Activated B cell treated with CpG ODN at 0.5 μM for 24 hours (primary cell): ENCODE results near the gene ERCC1. TPM values are rescaled to one million over a fixed set of nuclear protein-coding genes. Genes with fewer than 3 reads are reported as not detected.
"Not testable (repeated sequence)": the region's sequence is repeated elsewhere in the genome, so short reads cannot be mapped to it uniquely, and the experiment has no call there.

Experiments
- ATAC-seq: fragments of 200-7000 bp; cut with Tn5 transposase; one replicate; pipeline ENCODE4 v1.10.0; 2021; ENCODE audit warnings: low read depth, mild to moderate bottlenecking, moderate library complexity
- CTCF ChIA-PET: fragments of 350-600 bp; sonication (Branson Sonifier 250); formaldehyde crosslinking; loops from one replicate; lab custom pipeline; 2021; ENCODE audit warnings: antibody characterized with exemption; lab: Charles Lee
- POLR2A ChIA-PET: fragments of 350-600 bp; sonication (Branson Sonifier 250); formaldehyde crosslinking; loops from one replicate; lab custom pipeline; 2021; ENCODE audit warnings: antibody characterized with exemption; lab: Charles Lee
- DNase-seq: peaks from one replicate; pipeline ENCODE4 v3.0.0; 2022
- H3K27ac Mint-ChIP-seq: one replicate; pipeline ENCODE4 v1.8.0; 2020; ENCODE audit warnings: mixed read lengths
- H3K27me3 Mint-ChIP-seq: one replicate; pipeline ENCODE4 v1.8.0; 2021; ENCODE audit warnings: mixed read lengths
- H3K36me3 Mint-ChIP-seq: one replicate; pipeline ENCODE4 v1.8.0; 2021; ENCODE audit warnings: low read depth, mixed read lengths
- H3K4me1 Mint-ChIP-seq: one replicate; pipeline ENCODE4 v1.8.0; 2021; ENCODE audit warnings: mixed read lengths
- H3K4me3 Mint-ChIP-seq: one replicate; pipeline ENCODE4 v1.8.0; 2020; ENCODE audit warnings: mild to moderate bottlenecking, mixed read lengths
- H3K9me3 Mint-ChIP-seq: one replicate; pipeline ENCODE4 v1.8.0; 2020; ENCODE audit warnings: mixed read lengths
- CTCF ChIP-seq: fragments of 200-600 bp; IDR thresholded peaks from one replicate; pipeline ENCODE4 v1.8.0; 2022; ENCODE audit warnings: antibody characterized with exemption, mild to moderate bottlenecking
- intact Hi-C: fragments of 100-400 bp; cut with micrococcal nuclease; formaldehyde crosslinking; loops from one replicate; pipeline ENCODE4 v1.15.1; 2024
- total RNA-seq: library from RNA; stranded (reverse); gene quantifications from 2 replicates; pipeline ENCODE4 v1.2.3, GENCODE V29; 2022

The ERCC1 gene
- total RNA-seq, 1 donor from 2014 or later: 69.2 TPM

- ATAC-seq (no peak), DNase-seq (no peak)
- Mint-ChIP-seq H3K27ac (no peak overlapping the region), H3K36me3 (peaks cover 70% of the 10 kb centered on the region), H3K4me1 (peaks cover 37% of the 10 kb centered on the region), H3K9me3 (no peaks in the 10 kb centered on the region), H3K4me3 (no peak overlapping the region), H3K27me3 (no peaks in the 10 kb centered on the region)
- intact Hi-C loops: no loop called here
- ChIA-PET CTCF (no interaction called here), POLR2A (interaction anchor here (2.2 kb wide), 1 partner anchor 10 kb away, joined by 9 read pairs; the partner anchor contains the start of gene POLR1G)
- TF ChIP-seq CTCF: no peak
Measured at GRCh38 chr19:45417151-45417550, 6.6 kb downstream of the ERCC1 start.

GRCh38 chr19:45414468-45414867 is 9.2 kb downstream of the ERCC1 start:
- ChIA-PET POLR2A (interaction anchor here (0.7 kb wide), 3 partner anchors 171 to 622 kb away, joined by 3 to 7 read pairs (median 3); no protein-coding TSS in a partner anchor), CTCF (interaction anchor here (0.8 kb wide), 1 partner anchor 25 kb away, joined by 3 read pairs; no protein-coding TSS in a partner anchor)
- Mint-ChIP-seq H3K27me3 (no peaks in the 10 kb centered on the region), H3K36me3 (peaks cover 58% of the 10 kb centered on the region), H3K27ac (no peak overlapping the region), H3K9me3 (no peaks in the 10 kb centered on the region), H3K4me1 (peaks cover 19% of the 10 kb centered on the region), H3K4me3 (no peak overlapping the region)
- DNase-seq: no peak
- TF ChIP-seq CTCF: no peak
- intact Hi-C loops: no loop called here
- no peak for ATAC-seq

DNA sequence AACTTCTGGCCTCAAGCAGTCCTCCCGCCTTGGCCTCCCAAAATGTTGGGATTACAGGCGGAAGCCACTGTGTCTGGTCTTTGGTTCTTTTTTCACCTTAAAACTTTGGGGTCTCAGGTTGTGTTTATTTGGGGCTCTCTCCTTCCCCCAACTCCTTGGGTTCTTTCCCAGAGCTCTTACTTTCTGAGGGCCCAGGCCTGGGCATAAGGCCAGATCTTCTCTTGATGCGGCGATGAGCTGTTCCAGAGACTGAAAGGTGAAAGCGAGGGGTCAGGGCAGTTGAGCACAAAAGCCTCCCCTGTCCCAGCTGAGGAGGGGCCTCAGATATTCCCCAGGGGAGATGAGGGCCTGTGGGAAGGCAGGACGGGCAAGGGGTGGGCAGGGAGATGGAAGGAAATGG is 10.2 kb downstream of the ERCC1 start:
- peaks cover 17% of the 10 kb centered on the region for H3K4me1 Mint-ChIP-seq
- H3K4me3 Mint-ChIP-seq: no peak overlapping the region
- H3K36me3 Mint-ChIP-seq: peaks cover 54% of the 10 kb centered on the region
- DNase-seq (no peak), ATAC-seq (no peak)
- POLR2A ChIA-PET: no interaction called here
- H3K27ac Mint-ChIP-seq: no peak overlapping the region
- CTCF ChIA-PET: interaction anchor here (1.0 to 1.8 kb wide), 3 partner anchors 26 to 71 kb away, joined by 3 to 5 read pairs (median 3); no protein-coding TSS in a partner anchor
- intact Hi-C loops: no loop called here
- H3K9me3 Mint-ChIP-seq: no peaks in the 10 kb centered on the region
- H3K27me3 Mint-ChIP-seq: no peaks in the 10 kb centered on the region
- TF ChIP-seq CTCF: no peak

GRCh38 chr19:45410330-45410729 is 13.4 kb downstream of the ERCC1 start:
- POLR2A ChIA-PET: interaction anchor here (1.1 to 1.3 kb wide), 2 partner anchors 68 to 75 kb away, joined by 3 to 4 read pairs; no protein-coding TSS in a partner anchor
- DNase-seq, intact Hi-C loops, ATAC-seq, H3K27ac Mint-ChIP-seq, H3K27me3 Mint-ChIP-seq, H3K4me3 Mint-ChIP-seq, CTCF ChIA-PET, H3K9me3 Mint-ChIP-seq: not testable (repeated sequence)
- peaks cover 41% of the 10 kb centered on the region for H3K36me3 Mint-ChIP-seq
- peaks cover 29% of the 10 kb centered on the region for H3K4me1 Mint-ChIP-seq

DNA sequence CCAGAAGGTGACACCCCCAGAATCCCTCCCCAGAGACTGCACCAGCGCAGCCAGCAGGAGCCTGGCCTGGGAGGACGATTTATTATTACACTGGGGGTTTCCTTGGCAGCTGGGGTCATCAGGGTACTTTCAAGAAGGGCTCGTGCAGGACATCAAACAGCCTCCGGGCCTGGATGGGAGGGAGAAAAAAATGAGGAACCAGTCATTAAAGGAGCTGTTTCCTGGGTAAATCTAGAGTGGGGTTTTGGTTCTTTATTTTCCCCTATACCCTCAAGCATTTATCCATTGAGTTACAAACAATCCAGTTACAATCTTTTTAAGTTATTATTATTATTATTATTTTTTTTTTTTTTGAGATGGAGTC is 14.2 kb downstream of the ERCC1 start:
- no peak overlapping the region for H3K4me3 Mint-ChIP-seq
- no peaks in the 10 kb centered on the region for H3K9me3 Mint-ChIP-seq
- H3K27ac Mint-ChIP-seq: no peak overlapping the region
- no peak for ATAC-seq
- H3K4me1 Mint-ChIP-seq: peaks cover 37% of the 10 kb centered on the region
- H3K36me3 Mint-ChIP-seq: peaks cover 37% of the 10 kb centered on the region
- TF ChIP-seq CTCF: no peak
- POLR2A ChIA-PET: interaction anchor here (0.6 to 1.1 kb wide), 2 partner anchors 17 to 69 kb away, joined by 3 to 4 read pairs; no protein-coding TSS in a partner anchor
- no peak for DNase-seq
- CTCF ChIA-PET: interaction anchor here (1.0 kb wide), 1 partner anchor 30 kb away, joined by 4 read pairs; no protein-coding TSS in a partner anchor
- peaks cover 1% of the 10 kb centered on the region for H3K27me3 Mint-ChIP-seq
- intact Hi-C loops: loop anchor here (5.0 to 10.0 kb wide), 4 partner anchors 155 to 455 kb away; partner anchors contain the start of genes CLPTM1, FOXA3, MARK4 and SYMPK
